NCI-H2227 (cell line): ENCODE measurements around the gene KCTD13.
A peak's percentile ranks its signal among the peaks of the same experiment; 100 is the strongest.
"Not testable (repeated sequence)": the region's sequence is repeated elsewhere in the genome, so short reads cannot be mapped to it uniquely, and the experiment has no call there.

Experiments
- DNase-seq: peaks from one replicate; lab custom pipeline; 2025; ENCODE audit not compliant: unreplicated experiment; lab: John Stamatoyannopoulos, UW

Gene KCTD13

DNA sequence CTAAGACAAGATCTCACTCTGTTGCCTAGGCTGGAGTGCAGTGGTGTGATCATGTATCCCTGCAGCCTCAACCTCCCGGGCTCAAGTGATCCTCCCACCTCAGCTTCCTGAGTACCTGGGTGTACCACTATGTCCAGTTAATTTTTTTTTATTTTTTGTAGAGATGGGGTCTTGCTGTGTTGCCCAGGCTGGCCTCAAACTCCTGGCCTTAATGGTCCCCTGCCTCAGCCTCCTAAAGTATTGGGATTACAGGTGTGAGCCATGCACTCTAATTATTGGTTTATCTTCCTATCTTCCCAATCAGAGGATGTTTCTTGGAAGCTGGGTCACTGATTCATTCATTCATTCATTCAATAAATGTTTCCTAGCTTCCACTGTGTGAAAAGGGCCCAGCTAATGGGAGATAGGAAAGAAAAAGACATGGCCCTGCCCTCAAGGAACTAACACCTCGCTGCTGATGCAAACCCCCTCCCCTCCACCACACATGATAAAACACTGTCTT is 17.3 kb downstream of the KCTD13 start:
- DNase-seq: no peak

GRCh38 chr16:29907973-29908372 is 18.1 kb downstream of the KCTD13 start:
- no peak for DNase-seq

DNA sequence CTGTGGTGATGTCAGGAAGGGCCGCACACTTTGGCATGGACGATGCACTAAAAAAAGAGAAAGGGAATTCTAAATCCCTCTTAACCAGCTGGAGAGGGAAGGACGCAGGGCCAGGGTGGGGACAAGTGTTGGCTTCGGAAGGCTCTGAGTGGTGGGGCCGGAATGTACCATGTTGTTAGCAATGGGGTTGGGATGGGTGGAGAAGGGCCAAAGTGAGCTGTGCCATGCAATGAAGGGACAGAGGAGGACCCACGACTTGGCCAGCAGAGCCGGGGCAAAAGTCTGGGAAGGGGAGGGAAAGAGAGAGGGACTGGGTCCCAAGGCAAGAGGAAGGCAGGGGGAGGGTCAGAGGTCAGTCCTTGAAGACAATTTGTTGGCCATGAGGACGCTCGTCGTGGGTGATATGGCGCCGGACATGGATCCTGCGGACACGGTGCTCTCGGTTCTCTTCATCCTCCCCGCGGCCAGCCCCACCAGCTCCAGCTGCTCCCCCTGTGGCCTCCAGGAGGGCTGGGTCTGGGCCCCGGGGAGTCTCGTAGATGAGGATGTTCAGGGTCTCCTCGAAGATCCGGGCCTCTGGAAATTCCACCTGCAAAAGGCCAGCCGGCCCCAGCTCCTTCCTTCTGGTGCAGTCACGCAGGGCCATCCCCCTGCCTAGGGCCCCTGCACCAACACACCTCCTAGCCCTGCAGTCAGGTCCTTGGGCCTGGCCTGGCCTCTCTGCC is 19.3 kb downstream of the KCTD13 start:
- no peak for DNase-seq

- DNase-seq: no peak
Observed at GRCh38 chr16:29905668-29906067, 20.4 kb downstream of the KCTD13 start.

DNA sequence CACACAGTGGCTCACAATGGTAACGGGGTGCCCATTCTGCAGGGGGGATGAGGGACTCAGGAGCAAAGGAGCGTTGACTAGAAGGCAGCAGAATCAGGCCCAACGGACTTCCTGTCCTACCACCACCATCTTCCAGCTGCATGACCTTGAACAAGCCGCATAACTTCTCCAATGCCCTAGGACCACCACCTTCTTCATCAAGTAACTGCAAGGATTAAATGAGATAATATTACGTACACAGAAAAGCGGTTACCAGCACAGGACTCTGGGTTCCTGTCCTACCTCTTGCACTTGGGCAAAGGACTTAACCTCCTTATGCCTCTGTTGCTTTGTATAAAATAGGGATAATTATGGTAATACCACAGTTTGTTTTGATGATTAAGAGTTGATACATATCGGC is 21.1 kb downstream of the KCTD13 start:
- no peak for DNase-seq

DNA sequence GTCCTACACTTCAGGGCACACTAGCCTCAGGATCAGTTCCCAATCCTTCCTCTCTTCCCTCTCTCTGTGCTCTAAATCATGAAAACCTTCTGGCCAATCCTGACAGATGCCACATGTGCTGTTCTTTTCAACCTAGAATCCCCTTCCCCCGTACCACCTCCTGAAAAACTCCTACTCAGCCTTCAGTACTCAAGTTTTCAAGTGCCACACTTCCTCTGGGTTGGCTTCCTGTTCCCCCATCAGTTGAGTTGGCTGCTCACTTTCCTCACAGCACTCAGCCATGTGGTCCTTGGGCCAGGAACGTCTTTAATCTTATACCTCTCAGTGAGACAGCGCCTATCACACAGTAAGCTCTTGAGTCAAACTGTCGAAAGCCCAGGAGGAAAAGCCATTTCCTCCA is 22.4 kb downstream of the KCTD13 start:
- DNase-seq: no peak

DNA sequence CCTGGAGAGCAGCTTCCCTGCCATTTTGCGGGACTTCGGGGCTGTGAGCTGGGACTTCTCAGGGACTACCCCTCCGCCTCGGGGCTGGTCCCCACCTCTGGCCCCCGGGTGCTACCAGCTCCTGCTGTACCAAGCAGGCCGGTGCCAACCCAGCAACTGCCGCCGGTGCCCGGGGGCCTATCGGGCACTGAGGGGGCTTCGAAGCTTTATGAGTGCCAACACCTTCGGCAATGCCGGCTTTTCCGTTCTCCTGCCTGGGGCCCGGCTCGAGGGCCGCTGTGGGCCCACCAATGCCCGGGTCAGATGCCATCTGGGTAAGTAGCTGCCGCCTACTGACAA is 24.4 kb downstream of the KCTD13 start:
- no peak for DNase-seq

GRCh38 chr16:29900888-29901606 is 25.0 kb downstream of the KCTD13 start:
- DNase-seq: no peak

- peak; percentile 87 for DNase-seq
Observed at GRCh38 chr16:29900102-29900887, 25.7 kb downstream of the KCTD13 start, which contains the start of gene ASPHD1. TSS of gene ASPHD1 (plus strand) at chr16:29900488. CDS start at chr16:29900972, 484 bp downstream.

GRCh38 chr16:29899516-29900101 is 26.4 kb downstream of the KCTD13 start, which contains the start of gene SEZ6L2:
TSS of gene SEZ6L2 (minus strand) at chr16:29899550. CDS start at chr16:29899019, 531 bp downstream.
- DNase-seq: peak; percentile 97

- DNase-seq: peak; percentile 85
Observed at GRCh38 chr16:29898804-29899515, 27.1 kb downstream of the KCTD13 start.

- no peak for DNase-seq
Observed at GRCh38 chr16:29898135-29898803, 27.8 kb downstream of the KCTD13 start.

DNA sequence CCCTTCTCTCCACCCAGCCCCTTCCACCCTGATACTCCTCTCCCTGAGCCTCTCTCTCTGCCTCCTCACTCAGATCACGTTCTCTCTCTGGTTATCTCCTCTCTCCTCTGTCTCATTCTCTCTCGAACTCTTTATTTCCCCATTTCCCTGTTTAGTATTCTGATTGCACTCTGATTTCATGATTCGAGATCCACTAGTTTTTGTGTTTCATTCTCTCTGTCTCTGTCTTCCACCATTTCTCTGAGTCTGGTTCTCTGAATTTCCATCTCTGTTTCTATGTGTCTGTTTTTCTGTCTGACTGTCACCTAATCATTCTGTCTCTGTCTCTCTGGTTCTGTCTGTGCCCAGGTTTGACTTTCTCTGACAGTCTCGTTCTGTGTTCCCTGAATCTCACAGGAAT is 28.7 kb downstream of the KCTD13 start:
- no peak for DNase-seq

DNA sequence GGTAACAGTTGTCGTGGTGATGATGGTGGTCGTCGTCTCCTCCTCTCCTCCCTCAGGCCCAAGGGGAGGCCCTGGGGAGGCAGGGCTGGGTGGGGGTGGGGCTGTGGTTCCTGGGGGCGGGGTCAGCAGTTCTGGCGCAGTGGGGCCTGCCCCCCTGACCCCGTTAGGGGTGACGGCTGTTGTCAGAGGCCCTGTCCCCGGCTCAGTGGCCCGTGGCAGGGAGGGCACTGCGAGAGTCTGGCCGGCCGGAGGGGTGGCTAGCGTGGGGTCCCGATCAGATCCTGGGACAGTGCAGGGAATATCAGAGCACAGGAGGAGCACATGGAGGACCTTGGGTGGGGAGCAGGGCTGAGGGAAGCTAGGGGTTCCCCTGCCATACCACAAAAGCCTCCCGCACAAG is 29.2 kb downstream of the KCTD13 start:
- DNase-seq: no peak

- DNase-seq: no peak
Observed at GRCh38 chr16:29894352-29894751, 31.7 kb downstream of the KCTD13 start.

DNA sequence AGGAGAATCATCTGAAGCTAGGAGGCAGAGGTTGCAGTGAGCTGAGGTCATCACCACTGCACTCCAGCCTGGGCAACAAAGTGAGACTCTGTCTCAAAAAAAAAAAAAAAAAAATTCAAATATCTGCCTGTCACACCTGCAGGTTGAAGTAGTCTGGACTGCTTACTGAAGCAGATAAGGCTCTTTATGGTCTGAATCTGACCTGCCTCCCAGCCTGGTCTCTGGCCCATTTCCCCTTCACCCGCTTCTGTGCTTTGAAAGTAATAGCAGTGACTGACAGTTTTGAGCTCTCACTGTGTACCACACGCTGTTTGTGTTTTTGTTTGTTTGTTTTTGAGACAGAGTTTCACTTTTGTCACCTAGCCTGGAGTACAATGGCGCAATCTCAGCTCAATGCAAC is 32.5 kb downstream of the KCTD13 start:
- DNase-seq: no peak

GRCh38 chr16:29892458-29892813 is 33.6 kb downstream of the KCTD13 start:
- no peak for DNase-seq

DNA sequence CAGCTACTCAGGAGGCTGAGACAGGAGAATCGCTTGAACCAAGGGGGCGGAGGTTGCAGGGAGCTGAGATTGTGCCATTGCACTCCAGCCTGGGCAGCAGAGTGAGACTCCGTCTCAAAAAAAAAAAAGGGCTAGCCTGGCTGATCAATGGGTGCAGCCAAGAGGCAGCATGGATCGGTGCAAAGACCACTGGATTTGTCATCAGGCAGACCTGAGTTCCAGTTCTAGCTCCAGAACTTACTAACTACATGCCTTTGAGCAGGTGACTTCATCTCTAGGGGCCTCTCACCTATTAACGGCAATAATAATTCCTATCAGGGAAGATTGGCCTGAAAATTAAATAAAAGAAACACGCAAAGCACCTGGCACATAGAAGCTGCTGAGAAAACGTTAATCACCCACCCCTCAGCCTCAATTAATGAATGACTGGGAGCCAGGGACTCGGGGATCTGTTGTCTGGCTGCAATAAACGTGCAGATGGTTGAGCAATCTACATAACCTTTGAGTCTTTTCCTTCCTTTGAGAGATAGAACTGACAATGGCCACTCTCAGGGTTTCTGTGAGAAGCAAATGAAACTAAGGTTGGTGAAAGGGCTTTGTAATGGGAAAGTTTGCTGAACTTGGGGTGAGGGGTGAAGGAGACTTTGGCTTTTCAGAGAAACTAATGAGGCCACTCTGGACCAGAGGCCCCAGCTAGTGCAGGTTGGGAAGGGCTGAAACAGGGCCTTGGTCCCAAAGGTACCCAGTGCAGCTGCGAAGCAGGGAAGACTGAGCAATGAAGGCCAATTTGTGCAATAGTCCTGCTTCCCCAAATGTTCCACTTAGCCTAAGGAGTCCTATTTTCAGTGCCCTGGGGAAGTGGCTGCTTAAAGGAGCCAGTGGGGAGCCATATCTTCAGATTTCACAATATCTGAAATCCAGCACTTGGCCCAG is 34.2 kb downstream of the KCTD13 start:
- no peak for DNase-seq

- not testable (repeated sequence) for DNase-seq
Observed at GRCh38 chr16:29889372-29889771, 36.7 kb downstream of the KCTD13 start.
